Measurements from ENCODE around the gene KIF26B.

DNA sequence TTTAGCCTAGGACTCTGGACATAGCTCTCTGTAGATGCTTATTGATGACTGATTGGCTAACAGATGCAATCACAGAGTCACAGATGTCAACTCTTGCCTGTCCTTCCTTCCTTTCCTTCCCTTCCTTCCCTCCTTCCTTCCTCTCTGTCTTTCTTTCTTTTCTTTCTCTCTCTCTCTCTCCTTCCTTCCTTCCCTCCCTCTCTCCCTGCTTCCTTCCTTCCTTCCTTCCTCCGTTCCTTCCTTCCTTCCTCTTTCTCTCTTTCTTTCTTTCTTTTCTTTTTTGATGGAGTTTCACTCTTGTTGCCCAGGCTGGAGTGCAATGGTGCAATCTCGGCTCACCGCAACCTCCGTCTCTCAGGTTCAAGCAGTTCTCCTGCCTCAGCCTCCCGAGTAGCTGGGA is 106.1 kb downstream of the KIF26B start:
- TF ChIP-seq GATA2 (CRISPR knock-in tag; IDR thresholded peaks at IDR 0.05) (no peak), YY1 (IDR thresholded peaks at IDR 0.05; ENCODE audit: low read depth) (no peak)
- TF ChIP-seq, protein P1, sequence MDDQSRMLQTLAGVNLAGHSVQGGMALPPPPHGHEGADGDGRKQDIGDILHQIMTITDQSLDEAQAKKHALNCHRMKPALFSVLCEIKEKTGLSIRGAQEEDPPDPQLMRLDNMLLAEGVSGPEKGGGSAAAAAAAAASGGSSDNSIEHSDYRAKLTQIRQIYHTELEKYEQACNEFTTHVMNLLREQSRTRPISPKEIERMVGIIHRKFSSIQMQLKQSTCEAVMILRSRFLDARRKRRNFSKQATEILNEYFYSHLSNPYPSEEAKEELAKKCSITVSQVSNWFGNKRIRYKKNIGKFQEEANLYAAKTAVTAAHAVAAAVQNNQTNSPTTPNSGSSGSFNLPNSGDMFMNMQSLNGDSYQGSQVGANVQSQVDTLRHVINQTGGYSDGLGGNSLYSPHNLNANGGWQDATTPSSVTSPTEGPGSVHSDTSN (IDR thresholded peaks at IDR 0.05) = no peak

All from SK-N-SH (cell line).